NCI-H187 (cell line): ENCODE results near the gene TAF1.
"Not testable (repeated sequence)": the region's sequence is repeated elsewhere in the genome, so short reads cannot be mapped to it uniquely, and the experiment has no call there.

Source experiments
- DNase-seq, 2 experiments: peaks; one replicate each; lab custom pipeline; 2025; lab: John Stamatoyannopoulos, UW

The TAF1 gene

DNA sequence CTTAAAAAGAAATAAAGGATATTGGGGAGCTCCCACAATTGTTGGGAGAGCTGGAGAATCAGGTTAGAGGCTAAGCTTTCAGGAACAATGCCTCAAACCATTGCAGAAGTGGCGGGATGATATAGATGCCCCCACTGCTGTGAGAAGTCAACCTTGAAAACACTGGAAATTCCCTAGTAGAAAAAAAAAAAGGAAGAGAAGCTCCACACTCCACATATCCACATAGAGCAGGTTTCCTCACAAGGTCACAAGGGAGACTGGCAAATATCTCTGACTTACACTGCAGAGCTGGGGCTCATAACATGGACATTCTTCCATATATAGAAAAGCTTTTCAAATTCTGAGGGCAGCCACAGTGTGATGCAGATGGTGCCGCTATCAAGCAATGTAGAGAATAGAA is 144.0 kb downstream of the TAF1 start:
- no peak for DNase-seq

DNA sequence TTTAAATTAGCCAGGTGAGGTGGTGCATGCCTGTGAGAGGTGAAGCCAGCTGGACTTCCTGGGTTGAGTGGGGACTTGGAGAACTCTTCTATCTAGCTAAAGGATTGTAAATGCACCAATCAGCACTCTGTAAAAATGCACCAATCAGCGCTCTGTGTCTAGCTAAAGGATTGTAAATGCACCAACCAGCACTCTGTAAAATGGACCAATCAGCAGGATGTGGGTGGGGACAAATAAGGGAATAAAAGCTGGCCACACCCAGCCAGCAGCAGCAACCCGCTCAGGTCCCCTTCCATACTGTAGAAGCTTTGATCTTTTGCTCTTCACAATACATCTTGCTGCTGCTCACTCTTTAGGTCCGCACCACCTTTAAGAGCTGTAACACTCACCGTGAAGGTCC is 147.6 kb downstream of the TAF1 start:
- not testable (repeated sequence) for DNase-seq

DNA sequence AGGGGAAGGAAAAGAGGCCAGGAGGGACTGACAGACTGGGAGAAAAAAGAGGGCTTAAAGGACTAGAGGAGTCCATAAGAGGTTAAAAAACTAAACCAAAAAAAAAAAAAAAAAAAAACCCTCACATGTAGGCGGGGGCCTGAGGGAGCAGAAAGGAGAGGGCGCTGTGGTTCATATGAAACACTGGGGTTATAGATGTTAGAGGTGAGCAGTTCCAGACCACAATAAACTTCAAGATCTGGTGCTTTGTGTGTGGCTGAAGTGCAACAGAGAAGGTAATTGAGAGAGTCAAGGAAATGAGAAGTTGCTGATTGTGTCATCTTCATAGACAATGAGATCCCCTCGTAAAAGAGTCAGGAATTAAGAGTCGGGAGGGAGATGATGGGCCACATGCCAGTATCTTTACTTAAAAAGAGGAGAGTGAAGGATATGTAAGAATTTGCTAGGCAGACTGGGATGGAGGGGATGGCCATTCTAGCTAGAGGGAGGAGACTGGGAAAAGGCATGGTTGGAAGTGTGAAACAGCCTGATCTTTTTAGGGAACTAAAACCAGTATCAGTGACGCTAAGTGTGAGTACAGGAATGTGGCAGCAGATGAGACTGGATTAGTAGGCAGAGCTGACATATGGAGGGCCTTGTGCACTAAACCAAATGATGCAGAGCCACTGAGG is 148.3 kb downstream of the TAF1 start:
- DNase-seq: no peak

GRCh38 chrX:71515038-71515396 is 148.9 kb downstream of the TAF1 start:
- no peak for DNase-seq
